Transverse colon (tissue), 4 donors: ENCODE data around the gene TBCA.

ENCODE experiments used
- EP300 ChIP-seq: sonication (generic); formaldehyde crosslinking; IDR thresholded peaks from one replicate; pipeline ENCODE4 v1.6.1; 2017; ENCODE audit warnings: antibody characterized with exemption, low read depth
- POLR2A ChIP-seq: fragments of 450-650 bp; IDR thresholded peaks from one replicate; pipeline ENCODE4 v1.6.1; 2016; ENCODE audit warnings: antibody characterized with exemption, mild to moderate bottlenecking, moderate library complexity
- POLR2AphosphoS5 ChIP-seq, 3 donors: sonication (generic); formaldehyde crosslinking; IDR thresholded peaks; one replicate each; pipeline ENCODE4 v1.6.1; 2016; ENCODE audit warnings: antibody characterized with exemption in 3 of 3
- TF ChIP-seq, protein P1 (sequence below), 5 experiments: fragments of 200-600 bp in 3 of 5; fragments of 450-650 bp in 2 of 5; sonication (generic) in 3 of 5; IDR thresholded peaks; 1 replicate in 2 of 5; 2 replicates in 3 of 5; pipeline ENCODE4 v1.5.1; 2016 to 2017; ENCODE audit warnings: antibody characterized with exemption in 5 of 5, inconsistent platforms in 3 of 5, mild to moderate bottlenecking in 2 of 5, moderate library complexity in 1 of 5

DNA sequence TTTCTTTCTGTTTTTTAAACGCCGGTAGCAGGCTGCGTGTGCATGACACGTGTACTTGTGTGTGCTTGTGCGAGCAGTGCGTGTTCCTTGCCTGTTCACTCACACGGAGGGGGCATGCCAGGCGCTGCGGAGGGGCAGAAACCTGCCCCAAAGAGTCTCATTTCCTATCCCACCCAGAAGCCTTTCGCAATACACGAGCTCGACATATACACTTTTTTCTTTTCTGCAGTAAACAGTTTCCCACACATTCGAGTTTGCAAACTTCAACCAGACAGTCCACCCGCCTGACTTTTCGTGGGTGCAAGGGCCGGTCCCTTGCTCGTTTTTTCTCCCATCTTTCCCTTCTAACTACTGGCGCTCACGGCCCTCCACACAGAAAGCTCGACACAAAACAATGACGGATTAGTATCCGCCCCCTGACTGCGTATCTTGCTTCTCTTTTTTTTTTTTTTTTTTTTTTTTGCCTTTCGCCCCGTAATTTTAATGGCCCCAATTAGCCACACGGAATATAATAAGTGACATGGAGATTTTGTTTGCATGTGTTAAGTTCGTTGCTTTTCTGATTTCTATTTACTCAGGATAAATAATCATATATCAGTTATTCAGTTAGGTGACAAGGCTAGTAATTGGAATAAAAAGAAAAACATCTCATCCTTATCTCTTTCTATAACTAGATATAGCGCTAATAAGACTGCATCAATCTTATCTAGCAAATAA, 132.3 kb downstream of the TBCA start:
- TF ChIP-seq POLR2A, result no peak
- TF ChIP-seq, protein P1, sequence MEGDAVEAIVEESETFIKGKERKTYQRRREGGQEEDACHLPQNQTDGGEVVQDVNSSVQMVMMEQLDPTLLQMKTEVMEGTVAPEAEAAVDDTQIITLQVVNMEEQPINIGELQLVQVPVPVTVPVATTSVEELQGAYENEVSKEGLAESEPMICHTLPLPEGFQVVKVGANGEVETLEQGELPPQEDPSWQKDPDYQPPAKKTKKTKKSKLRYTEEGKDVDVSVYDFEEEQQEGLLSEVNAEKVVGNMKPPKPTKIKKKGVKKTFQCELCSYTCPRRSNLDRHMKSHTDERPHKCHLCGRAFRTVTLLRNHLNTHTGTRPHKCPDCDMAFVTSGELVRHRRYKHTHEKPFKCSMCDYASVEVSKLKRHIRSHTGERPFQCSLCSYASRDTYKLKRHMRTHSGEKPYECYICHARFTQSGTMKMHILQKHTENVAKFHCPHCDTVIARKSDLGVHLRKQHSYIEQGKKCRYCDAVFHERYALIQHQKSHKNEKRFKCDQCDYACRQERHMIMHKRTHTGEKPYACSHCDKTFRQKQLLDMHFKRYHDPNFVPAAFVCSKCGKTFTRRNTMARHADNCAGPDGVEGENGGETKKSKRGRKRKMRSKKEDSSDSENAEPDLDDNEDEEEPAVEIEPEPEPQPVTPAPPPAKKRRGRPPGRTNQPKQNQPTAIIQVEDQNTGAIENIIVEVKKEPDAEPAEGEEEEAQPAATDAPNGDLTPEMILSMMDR (IDR thresholded peaks at IDR 0.05), result no peak
- TF ChIP-seq POLR2AphosphoS5 (IDR thresholded peaks at IDR 0.05), result no peak
- no peak for TF ChIP-seq EP300
